Measurements from ENCODE around the gene MDK. TPM values are rescaled to one million over a fixed set of nuclear protein-coding genes. Genes with fewer than 3 reads are reported as not detected.

Gene MDK
- total RNA-seq, 1 experiment from 2014 or later: 252 TPM

DNA sequence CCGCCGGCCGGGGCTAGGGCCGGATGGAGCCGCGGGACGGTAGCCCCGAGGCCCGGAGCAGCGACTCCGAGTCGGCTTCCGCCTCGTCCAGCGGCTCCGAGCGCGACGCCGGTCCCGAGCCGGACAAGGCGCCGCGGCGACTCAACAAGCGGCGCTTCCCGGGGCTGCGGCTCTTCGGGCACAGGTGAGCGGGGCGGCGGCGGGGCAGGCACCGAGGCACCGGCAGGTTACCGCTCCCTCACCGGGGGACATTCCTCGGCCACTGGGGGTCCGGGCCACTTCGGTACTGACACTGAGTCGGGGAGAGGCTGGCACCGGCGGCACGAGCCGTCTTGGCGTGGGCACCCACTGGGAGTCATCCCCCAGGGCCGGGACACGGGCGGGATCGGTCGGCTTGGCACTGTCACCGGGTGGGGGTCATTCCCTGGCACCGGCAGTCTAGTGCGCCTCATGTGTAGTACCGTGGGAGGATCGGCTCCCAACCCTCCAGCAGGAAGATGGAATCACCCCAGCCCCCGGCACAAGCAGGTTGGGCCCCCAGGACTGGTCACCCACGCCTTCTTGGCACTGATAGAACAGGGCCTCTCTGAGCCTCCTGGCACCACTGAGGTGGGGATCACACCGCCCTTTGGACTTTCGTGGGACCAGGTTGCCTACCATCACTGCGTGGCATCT is 33.7 kb upstream of the MDK start:
- ATAC-seq (peak; percentile 16), DNase-seq (ENCODE audit: low read depth, low spot score) (no peak)
- TF ChIP-seq SIN3A (IDR thresholded peaks at IDR 0.05; ENCODE audit: borderline replicate concordance, insufficient read depth, low read depth, low read length): peak; percentile 27; the same call in 1 of the 2 replicates
- no peak for TF ChIP-seq TCF7L2 (IDR thresholded peaks at IDR 0.05; ENCODE audit: low read depth, low read length)
- ChIA-PET POLR2A (no interaction called here), CTCF (no interaction called here)
- intact Hi-C loops (cut with micrococcal nuclease; ENCODE audit: unreplicated experiment) (no loop called here), in situ Hi-C loops (cut with HindIII; ENCODE audit: low pct_unique_long_range_greater_than_20kb, low sequenced_read_pairs) (no loop called here)
- Histone ChIP-seq H3K9me3 (ENCODE audit: control insufficient read depth, insufficient read depth, low read depth, low read length) (no peaks in the 10 kb centered on the region), H3K4me3 (ENCODE audit: low read depth in 2 of 2, low read length in 2 of 2) (peak overlapping the region; percentile 80 to 83), H3K4me1 (ENCODE audit: control insufficient read depth, insufficient read depth, low read length) (peaks cover 25% of the 10 kb centered on the region), H3K36me3 (ENCODE audit: control insufficient read depth, insufficient read depth, low read length) (no peaks in the 10 kb centered on the region), H3K27ac (ENCODE audit: low read length) (peak overlapping the region; percentile 82), H3K27me3 (ENCODE audit: control insufficient read depth, insufficient read depth, low read length) (no peaks in the 10 kb centered on the region)
- no TSS peak for BruUV-seq (replicated peaks)

DNA sequence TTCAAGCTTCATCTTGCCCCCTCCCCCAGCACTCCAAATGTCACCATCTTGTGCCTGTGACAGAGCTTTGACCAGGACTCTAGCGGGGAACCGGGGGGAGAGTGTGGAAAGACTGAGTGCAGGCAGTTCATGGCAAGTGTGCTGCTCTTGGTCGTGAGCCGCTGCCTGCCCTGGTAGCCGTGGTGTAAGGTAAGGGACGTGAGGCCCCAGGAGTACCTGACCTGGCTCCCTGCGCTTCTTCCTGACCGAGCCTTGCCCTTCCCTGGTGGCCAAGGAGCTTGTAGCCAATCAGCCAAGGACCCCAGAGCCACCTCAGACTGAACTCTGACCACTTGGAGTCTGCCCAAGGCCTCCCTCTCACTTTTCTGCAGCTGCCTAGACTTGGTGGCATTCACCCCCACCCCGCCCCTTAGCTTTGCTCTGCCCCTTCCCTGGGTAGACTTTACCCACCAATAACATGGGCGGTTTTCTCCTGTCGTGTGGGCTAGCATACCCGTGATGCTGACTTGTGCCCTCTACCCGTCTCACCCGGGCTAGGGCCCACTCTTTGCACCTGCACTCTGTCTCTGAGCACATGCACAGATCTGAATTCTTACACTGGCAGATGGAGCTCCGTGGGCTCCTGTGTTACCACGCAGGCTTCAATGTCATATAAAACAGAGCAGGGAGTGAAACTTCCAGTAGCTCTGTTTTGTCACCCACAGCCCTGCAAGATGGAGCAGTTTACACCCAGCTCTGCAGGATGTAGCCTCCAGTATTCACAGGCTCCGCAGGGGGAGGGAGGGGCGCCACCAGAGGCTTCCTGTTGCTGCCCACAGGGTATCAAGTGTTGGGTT is 32.7 kb upstream of the MDK start:
- ChIA-PET CTCF (interaction anchor here (0.5 to 1.0 kb wide), 2 partner anchors 20 to 71 kb away, joined by 3 to 5 read pairs; no protein-coding TSS in a partner anchor), POLR2A (interaction anchor here (0.6 kb wide), 1 partner anchor 142 kb away, joined by 4 read pairs; no protein-coding TSS in a partner anchor)
- Histone ChIP-seq H3K4me1 (ENCODE audit: control insufficient read depth, insufficient read depth, low read length) (peaks cover 27% of the 10 kb centered on the region), H3K27ac (ENCODE audit: low read length) (peak overlapping the region; percentile 82), H3K9me3 (ENCODE audit: control insufficient read depth, insufficient read depth, low read depth, low read length) (no peaks in the 10 kb centered on the region), H3K36me3 (ENCODE audit: control insufficient read depth, insufficient read depth, low read length) (no peaks in the 10 kb centered on the region), H3K4me3 (ENCODE audit: low read depth in 2 of 2, low read length in 2 of 2) (peak overlapping the region; percentile 80 to 83), H3K27me3 (ENCODE audit: control insufficient read depth, insufficient read depth, low read length) (no peaks in the 10 kb centered on the region)
- TF ChIP-seq POLR2AphosphoS5 (IDR thresholded peaks at IDR 0.05; ENCODE audit: low read depth, low read length) (no peak), TCF7L2 (IDR thresholded peaks at IDR 0.05; ENCODE audit: low read depth, low read length) (no peak), SIN3A (IDR thresholded peaks at IDR 0.05; ENCODE audit: borderline replicate concordance, insufficient read depth, low read depth, low read length) (no peak)
- TF ChIP-seq, protein P1, sequence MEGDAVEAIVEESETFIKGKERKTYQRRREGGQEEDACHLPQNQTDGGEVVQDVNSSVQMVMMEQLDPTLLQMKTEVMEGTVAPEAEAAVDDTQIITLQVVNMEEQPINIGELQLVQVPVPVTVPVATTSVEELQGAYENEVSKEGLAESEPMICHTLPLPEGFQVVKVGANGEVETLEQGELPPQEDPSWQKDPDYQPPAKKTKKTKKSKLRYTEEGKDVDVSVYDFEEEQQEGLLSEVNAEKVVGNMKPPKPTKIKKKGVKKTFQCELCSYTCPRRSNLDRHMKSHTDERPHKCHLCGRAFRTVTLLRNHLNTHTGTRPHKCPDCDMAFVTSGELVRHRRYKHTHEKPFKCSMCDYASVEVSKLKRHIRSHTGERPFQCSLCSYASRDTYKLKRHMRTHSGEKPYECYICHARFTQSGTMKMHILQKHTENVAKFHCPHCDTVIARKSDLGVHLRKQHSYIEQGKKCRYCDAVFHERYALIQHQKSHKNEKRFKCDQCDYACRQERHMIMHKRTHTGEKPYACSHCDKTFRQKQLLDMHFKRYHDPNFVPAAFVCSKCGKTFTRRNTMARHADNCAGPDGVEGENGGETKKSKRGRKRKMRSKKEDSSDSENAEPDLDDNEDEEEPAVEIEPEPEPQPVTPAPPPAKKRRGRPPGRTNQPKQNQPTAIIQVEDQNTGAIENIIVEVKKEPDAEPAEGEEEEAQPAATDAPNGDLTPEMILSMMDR (IDR thresholded peaks at IDR 0.05): no peak
- TF ChIP-seq, protein P2, sequence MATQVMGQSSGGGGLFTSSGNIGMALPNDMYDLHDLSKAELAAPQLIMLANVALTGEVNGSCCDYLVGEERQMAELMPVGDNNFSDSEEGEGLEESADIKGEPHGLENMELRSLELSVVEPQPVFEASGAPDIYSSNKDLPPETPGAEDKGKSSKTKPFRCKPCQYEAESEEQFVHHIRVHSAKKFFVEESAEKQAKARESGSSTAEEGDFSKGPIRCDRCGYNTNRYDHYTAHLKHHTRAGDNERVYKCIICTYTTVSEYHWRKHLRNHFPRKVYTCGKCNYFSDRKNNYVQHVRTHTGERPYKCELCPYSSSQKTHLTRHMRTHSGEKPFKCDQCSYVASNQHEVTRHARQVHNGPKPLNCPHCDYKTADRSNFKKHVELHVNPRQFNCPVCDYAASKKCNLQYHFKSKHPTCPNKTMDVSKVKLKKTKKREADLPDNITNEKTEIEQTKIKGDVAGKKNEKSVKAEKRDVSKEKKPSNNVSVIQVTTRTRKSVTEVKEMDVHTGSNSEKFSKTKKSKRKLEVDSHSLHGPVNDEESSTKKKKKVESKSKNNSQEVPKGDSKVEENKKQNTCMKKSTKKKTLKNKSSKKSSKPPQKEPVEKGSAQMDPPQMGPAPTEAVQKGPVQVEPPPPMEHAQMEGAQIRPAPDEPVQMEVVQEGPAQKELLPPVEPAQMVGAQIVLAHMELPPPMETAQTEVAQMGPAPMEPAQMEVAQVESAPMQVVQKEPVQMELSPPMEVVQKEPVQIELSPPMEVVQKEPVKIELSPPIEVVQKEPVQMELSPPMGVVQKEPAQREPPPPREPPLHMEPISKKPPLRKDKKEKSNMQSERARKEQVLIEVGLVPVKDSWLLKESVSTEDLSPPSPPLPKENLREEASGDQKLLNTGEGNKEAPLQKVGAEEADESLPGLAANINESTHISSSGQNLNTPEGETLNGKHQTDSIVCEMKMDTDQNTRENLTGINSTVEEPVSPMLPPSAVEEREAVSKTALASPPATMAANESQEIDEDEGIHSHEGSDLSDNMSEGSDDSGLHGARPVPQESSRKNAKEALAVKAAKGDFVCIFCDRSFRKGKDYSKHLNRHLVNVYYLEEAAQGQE (IDR thresholded peaks at IDR 0.05; ENCODE audit: insufficient read depth in 1 of 2, low read depth in 2 of 2, low read length in 1 of 2): no peak
- BruUV-seq (replicated peaks): no TSS peak
- in situ Hi-C loops (cut with HindIII; ENCODE audit: low pct_unique_long_range_greater_than_20kb, low sequenced_read_pairs): no loop called here
- ATAC-seq: no peak
- no peak for DNase-seq (ENCODE audit: low read depth, low spot score)
- intact Hi-C loops (cut with micrococcal nuclease; ENCODE audit: unreplicated experiment): no loop called here

All from Panc1 (cell line).